Nephron (organoid): Measurements from ENCODE around the gene ANO1.

ENCODE experiments used
- H3K27ac Mint-ChIP-seq, 3 experiments: 2 replicates each; pipeline ENCODE4 v1.8.0; 2020; ENCODE audit warnings: mixed read lengths in 3 of 3, mild to moderate bottlenecking in 2 of 3, moderate library complexity in 1 of 3
- H3K27me3 Mint-ChIP-seq: 2 replicates; pipeline ENCODE4 v1.8.0; 2021; ENCODE audit warnings: low read depth, mild to moderate bottlenecking, moderate library complexity, mixed read lengths
- H3K36me3 Mint-ChIP-seq: 2 replicates; pipeline ENCODE4 v1.8.0; 2020; ENCODE audit warnings: low read depth, mixed read lengths
- H3K4me1 Mint-ChIP-seq: 2 replicates; pipeline ENCODE4 v1.8.0; 2020; ENCODE audit warnings: mixed read lengths
- H3K4me3 Mint-ChIP-seq, 3 experiments: 2 replicates each; pipeline ENCODE4 v1.8.0; 2020; ENCODE audit warnings: mild to moderate bottlenecking in 3 of 3, mixed read lengths in 3 of 3, moderate library complexity in 2 of 3
- H3K9me3 Mint-ChIP-seq: 2 replicates; pipeline ENCODE4 v1.8.0; 2020; ENCODE audit warnings: mixed read lengths
- TF ChIP-seq, protein P1 (sequence below), 3 experiments: fragments of 200-600 bp; sonication (generic); IDR thresholded peaks; one replicate each; pipeline ENCODE4 v1.5.0; 2021; ENCODE audit warnings: antibody characterized with exemption in 3 of 3; ENCODE audit not compliant: unreplicated experiment in 3 of 3

ANO1 gene

DNA sequence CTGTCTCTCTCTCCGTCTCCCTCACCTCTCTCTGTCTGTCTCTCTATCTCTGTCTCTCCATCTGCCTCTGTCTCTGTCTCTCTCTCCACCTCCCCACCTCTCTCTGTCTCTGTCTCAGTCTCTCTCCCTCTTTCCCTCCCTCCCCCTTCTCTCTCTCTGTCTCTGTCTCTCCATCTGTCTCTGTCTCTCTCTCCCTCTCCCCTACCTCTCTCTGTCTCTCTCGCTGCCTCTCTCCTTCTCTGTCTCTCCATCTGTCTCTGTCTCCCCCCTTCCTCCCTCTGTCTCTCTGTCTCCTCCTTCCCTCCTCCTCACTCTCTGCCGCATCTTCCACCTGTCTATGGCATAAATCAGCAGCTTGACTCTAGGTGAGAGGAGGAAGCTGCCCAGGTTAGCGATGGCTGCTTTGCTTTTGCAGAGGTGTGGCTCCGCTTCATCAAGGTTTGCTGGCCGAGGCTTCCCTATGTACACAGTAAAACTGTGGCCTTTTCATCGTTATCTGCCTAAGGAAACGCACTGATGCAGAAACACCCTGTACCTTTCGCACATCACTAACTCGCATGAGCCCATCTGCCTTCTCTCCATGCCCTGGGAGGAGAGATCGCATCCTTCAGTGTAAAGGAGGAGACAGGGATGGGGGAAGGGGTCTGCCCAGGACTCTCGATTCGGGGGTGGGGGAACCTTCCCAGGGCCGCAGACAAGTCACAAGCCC is 44.5 kb downstream of the ANO1 start:
- TF ChIP-seq, protein P1, sequence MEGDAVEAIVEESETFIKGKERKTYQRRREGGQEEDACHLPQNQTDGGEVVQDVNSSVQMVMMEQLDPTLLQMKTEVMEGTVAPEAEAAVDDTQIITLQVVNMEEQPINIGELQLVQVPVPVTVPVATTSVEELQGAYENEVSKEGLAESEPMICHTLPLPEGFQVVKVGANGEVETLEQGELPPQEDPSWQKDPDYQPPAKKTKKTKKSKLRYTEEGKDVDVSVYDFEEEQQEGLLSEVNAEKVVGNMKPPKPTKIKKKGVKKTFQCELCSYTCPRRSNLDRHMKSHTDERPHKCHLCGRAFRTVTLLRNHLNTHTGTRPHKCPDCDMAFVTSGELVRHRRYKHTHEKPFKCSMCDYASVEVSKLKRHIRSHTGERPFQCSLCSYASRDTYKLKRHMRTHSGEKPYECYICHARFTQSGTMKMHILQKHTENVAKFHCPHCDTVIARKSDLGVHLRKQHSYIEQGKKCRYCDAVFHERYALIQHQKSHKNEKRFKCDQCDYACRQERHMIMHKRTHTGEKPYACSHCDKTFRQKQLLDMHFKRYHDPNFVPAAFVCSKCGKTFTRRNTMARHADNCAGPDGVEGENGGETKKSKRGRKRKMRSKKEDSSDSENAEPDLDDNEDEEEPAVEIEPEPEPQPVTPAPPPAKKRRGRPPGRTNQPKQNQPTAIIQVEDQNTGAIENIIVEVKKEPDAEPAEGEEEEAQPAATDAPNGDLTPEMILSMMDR (IDR thresholded peaks at IDR 0.05; ENCODE audit: unreplicated experiment in 3 of 3), result no peak
- H3K27ac Mint-ChIP-seq, result no peak overlapping the region
- no peaks in the 10 kb centered on the region for H3K36me3 Mint-ChIP-seq
- H3K4me1 Mint-ChIP-seq, result peaks cover 5% of the 10 kb centered on the region
- peaks cover 26% of the 10 kb centered on the region for H3K27me3 Mint-ChIP-seq
- H3K4me3 Mint-ChIP-seq, result no peak overlapping the region
- H3K9me3 Mint-ChIP-seq, result no peaks in the 10 kb centered on the region

DNA sequence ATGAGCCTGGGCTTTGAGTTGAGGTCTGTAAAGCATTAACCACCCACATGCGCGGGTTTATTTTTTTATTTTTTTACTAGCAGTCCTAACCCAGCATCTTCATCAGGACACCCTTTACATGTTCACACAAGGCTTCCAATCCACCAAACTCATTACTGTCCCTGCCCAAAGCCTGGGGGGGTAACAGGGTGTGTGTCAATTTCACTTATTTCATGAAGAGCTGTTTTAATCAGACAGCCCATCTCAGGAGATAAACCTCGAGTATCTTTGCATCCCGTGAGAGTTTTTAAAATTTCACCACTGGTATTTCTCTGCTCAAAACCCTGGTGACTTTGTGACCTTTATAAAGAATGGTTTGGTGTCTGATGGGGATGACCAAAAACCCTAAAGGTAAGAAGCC is 45.6 kb downstream of the ANO1 start:
- peaks cover 26% of the 10 kb centered on the region for H3K27me3 Mint-ChIP-seq

DNA sequence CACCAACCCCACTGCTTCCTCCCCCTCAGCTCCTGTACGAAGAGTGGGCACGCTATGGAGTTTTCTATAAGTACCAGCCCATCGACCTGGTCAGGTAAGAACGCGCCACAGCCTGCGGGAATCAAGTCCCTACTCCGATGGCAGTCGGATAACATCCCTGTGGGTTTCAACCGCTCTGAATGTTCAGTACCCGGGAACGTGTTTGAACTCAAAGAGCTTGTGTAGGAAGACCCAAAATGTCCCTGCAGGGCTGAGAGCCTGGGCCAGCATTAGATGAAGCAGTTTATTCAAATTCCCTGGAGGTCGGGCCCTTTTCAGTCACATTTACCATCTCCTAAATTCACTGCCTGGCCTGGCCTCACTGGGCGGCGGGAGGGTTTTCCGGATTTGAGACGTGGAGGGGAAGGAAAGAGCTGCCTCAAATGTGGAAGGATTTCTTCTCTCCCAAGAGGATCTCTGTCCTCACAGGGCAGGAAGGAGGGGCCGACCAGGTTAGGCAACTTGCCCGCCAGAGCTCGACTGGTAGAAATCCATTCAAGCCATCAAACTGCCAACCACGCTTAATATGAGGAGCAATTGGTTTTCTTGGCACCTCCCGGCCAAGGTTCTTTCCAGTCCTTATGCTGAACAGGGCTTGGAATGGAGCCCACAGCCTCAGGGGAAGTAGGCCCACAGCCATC is 46.3 kb downstream of the ANO1 start:
- TF ChIP-seq, protein P1 (IDR thresholded peaks at IDR 0.05; ENCODE audit: unreplicated experiment in 3 of 3), result no peak
- H3K36me3 Mint-ChIP-seq, result no peaks in the 10 kb centered on the region
- H3K4me1 Mint-ChIP-seq, result peaks cover 5% of the 10 kb centered on the region
- no peaks in the 10 kb centered on the region for H3K9me3 Mint-ChIP-seq
- no peak overlapping the region for H3K27ac Mint-ChIP-seq
- H3K27me3 Mint-ChIP-seq, result peaks cover 26% of the 10 kb centered on the region
- H3K4me3 Mint-ChIP-seq, result no peak overlapping the region

More for the DNA sequence above, 45.6 kb downstream of the ANO1 start:
- Mint-ChIP-seq H3K4me3 (no peak overlapping the region), H3K36me3 (no peaks in the 10 kb centered on the region), H3K4me1 (peaks cover 5% of the 10 kb centered on the region), H3K27ac (no peak overlapping the region), H3K9me3 (no peaks in the 10 kb centered on the region)
- TF ChIP-seq, protein P1 (IDR thresholded peaks at IDR 0.05; ENCODE audit: unreplicated experiment in 3 of 3), result no peak

DNA sequence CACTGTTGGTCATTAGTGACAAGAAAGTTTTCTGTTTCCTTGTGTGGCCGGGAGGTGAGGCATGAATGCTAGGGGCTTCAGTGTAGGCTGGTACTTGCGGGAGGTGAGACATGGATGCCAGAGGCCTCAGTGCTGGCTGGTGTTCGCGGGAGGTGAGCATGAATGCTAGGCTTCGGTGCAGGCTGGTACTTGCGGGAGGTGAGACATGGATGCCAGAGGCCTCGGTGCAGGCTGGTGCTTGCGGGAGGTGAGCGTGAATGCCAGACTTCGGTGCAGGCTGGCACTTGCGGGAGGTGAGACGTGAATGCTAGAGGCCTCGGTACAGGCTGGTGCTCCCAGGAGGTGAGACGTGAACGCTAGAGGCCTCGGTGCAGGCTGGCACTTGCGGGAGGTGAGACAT is 48.4 kb downstream of the ANO1 start:
- H3K4me1 Mint-ChIP-seq, result peaks cover 5% of the 10 kb centered on the region
- TF ChIP-seq, protein P1 (IDR thresholded peaks at IDR 0.05; ENCODE audit: unreplicated experiment in 3 of 3), result no peak
- H3K4me3 Mint-ChIP-seq, result no peak overlapping the region
- no peaks in the 10 kb centered on the region for H3K9me3 Mint-ChIP-seq
- peak overlapping the region in 2 of 3 experiments; percentile 15 to 20 for H3K27ac Mint-ChIP-seq
- peaks cover 14% of the 10 kb centered on the region for H3K27me3 Mint-ChIP-seq
- no peaks in the 10 kb centered on the region for H3K36me3 Mint-ChIP-seq

DNA sequence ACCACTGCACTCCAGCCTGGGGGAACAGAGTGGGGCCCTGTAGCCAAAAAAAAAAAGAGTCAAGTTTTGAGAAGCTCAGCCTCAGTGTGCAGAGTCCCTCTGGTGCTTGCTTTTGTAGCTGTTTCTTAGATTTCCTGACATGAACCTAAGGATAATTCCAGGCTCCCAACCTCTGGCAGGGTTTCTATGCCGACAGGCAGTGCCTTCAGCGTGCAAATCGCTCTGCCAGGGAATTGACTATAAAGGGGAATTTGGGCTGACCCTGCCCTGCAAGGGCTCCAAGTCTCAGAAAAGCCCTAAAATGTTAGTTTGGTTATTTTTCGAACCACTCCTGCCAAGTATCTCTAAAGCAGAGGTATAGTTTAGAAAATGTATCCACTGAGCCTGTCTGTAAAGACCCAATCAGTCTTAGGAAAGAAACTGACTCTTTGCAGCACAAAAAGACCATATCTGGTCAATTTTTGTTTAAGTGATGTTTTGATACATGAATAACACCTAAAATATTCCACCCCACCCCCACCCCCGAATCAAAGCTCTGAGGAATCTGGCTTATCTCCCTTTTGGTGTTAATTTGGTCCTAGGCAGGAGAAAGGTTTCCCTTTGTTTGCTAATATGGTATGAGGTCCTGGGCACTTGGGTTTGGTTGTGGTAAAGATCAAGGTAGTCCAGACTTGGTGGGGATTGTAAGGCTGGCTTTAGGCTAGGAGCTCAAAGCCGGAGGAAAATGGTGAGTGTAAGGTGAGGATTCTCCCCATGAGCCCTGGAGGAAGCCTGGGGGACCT is 49.7 kb downstream of the ANO1 start:
- peaks cover 7% of the 10 kb centered on the region for H3K27me3 Mint-ChIP-seq
- H3K4me3 Mint-ChIP-seq, result no peak overlapping the region
- TF ChIP-seq, protein P1 (IDR thresholded peaks at IDR 0.05; ENCODE audit: unreplicated experiment in 3 of 3), result no peak
- H3K36me3 Mint-ChIP-seq, result no peaks in the 10 kb centered on the region
- H3K9me3 Mint-ChIP-seq, result no peaks in the 10 kb centered on the region
- peak overlapping the region in 1 of 3 experiments; percentile 28 for H3K27ac Mint-ChIP-seq
- H3K4me1 Mint-ChIP-seq, result peaks cover 5% of the 10 kb centered on the region
